Hepatocyte (in vitro differentiated cells): ENCODE data around the gene AQP12A. TPM values are rescaled to one million over a fixed set of nuclear protein-coding genes. Genes with fewer than 3 reads are reported as not detected.

Experiments
- DNase-seq: peaks from one replicate; pipeline ENCODE4 v3.0.0-alpha.2; 2016; ENCODE audit warnings: low spot score
- H2AFZ ChIP-seq: fragments of 200-600 bp; sonication (generic); 2 replicates; pipeline ENCODE4 v1.6.0; 2016; ENCODE audit warnings: antibody characterized with exemption, mild to moderate bottlenecking
- H3K27ac ChIP-seq: fragments of 200-600 bp; sonication (generic); 2 replicates; pipeline ENCODE4 v1.5.1; 2016; ENCODE audit warnings: mild to moderate bottlenecking
- H3K27me3 ChIP-seq: fragments of 200-600 bp; sonication (generic); 2 replicates; pipeline ENCODE4 v1.6.1; 2016
- H3K36me3 ChIP-seq: fragments of 200-600 bp; sonication (generic); replicated peaks from 2 replicates; pipeline ENCODE4 v1.5.1; 2016; ENCODE audit warnings: low read depth; ENCODE audit not compliant: insufficient read depth
- H3K4me1 ChIP-seq: fragments of 200-600 bp; sonication (generic); 2 replicates; pipeline ENCODE4 v1.5.1; 2016; ENCODE audit warnings: mild to moderate bottlenecking, moderate library complexity; ENCODE audit not compliant: insufficient read depth
- H3K4me2 ChIP-seq: fragments of 200-600 bp; sonication (generic); 2 replicates; pipeline ENCODE4 v1.6.0; 2016
- H3K4me3 ChIP-seq: fragments of 200-600 bp; sonication (generic); 2 replicates; pipeline ENCODE4 v1.5.1; 2016; ENCODE audit warnings: mild to moderate bottlenecking
- H3K79me2 ChIP-seq: fragments of 200-600 bp; sonication (generic); 2 replicates; pipeline ENCODE4 v1.6.0; 2017; ENCODE audit warnings: mild to moderate bottlenecking
- H3K9me2 ChIP-seq: fragments of 200-600 bp; sonication (generic); replicated peaks from 2 replicates; pipeline ENCODE4 v1.6.0; 2017; ENCODE audit warnings: mild to moderate bottlenecking; ENCODE audit not compliant: insufficient read depth
- H3K9me3 ChIP-seq: fragments of 200-600 bp; sonication (generic); 2 replicates; pipeline ENCODE4 v1.5.1; 2016; ENCODE audit warnings: low read depth, mild to moderate bottlenecking
- H4K20me1 ChIP-seq: fragments of 200-600 bp; sonication (generic); 2 replicates; pipeline ENCODE4 v1.6.0; 2016; ENCODE audit warnings: mild to moderate bottlenecking; ENCODE audit not compliant: insufficient read depth, poor library complexity, severe bottlenecking
- EZH2 ChIP-seq: fragments of 200-600 bp; sonication (generic); IDR thresholded peaks from 2 replicates; pipeline ENCODE4 v1.6.1; 2016; ENCODE audit warnings: antibody characterized with exemption, mild to moderate bottlenecking, borderline replicate concordance
- EZH2phosphoT487 ChIP-seq: fragments of 200-600 bp; sonication (generic); IDR thresholded peaks from one replicate; pipeline ENCODE4 v1.6.1; 2018; ENCODE audit warnings: antibody characterized with exemption, mild to moderate bottlenecking, low read depth, moderate library complexity; ENCODE audit not compliant: unreplicated experiment, severe bottlenecking
- WGBS: methylation state at CpG from one replicate; pipeline ENCODE4 v1.1.6; 2016; ENCODE audit warnings: low lambda C conversion rate; ENCODE audit errors: missing lambda C conversion rate; 5-methylcytosine and 5-hydroxymethylcytosine counted together
- polyA plus RNA-seq: library from polyadenylated mRNA; unstranded; fragments of >200 nt; fragmentation: Nextera tagmentation; extraction: Ambion mirVana; gene quantifications from 2 replicates; pipeline ENCODE4 v1.2.1, GENCODE V29; 2016
- total RNA-seq: library from RNA; depleted of rRNA; stranded (reverse); fragments of >200 nt; gene quantifications from 2 replicates; pipeline ENCODE4 v1.2.3, GENCODE V29; 2014
- TF ChIP-seq, protein P1 (sequence below): fragments of 200-600 bp; sonication (generic); IDR thresholded peaks from 2 replicates; pipeline ENCODE4 v1.5.1; 2016; ENCODE audit warnings: antibody characterized with exemption, mild to moderate bottlenecking; ENCODE audit not compliant: poor library complexity

The AQP12A gene
- total and polyA plus RNA-seq, 2 experiments from 2014 or later: not detected

- Histone ChIP-seq H3K36me3 (no peaks in the 10 kb centered on the region), H3K79me2 (no peaks in the 10 kb centered on the region), H3K4me3 (no peak overlapping the region), H3K4me2 (no peak overlapping the region), H4K20me1 (no peaks in the 10 kb centered on the region), H3K4me1 (no peaks in the 10 kb centered on the region), H3K27ac (no peak overlapping the region), H3K9me3 (no peaks in the 10 kb centered on the region), H3K27me3 (peaks cover 6% of the 10 kb centered on the region), H3K9me2 (no peaks in the 10 kb centered on the region), H2AFZ (no peak overlapping the region)
- DNase-seq: no peak
- TF ChIP-seq EZH2 (no peak), EZH2phosphoT487 (no peak)
- TF ChIP-seq, protein P1, sequence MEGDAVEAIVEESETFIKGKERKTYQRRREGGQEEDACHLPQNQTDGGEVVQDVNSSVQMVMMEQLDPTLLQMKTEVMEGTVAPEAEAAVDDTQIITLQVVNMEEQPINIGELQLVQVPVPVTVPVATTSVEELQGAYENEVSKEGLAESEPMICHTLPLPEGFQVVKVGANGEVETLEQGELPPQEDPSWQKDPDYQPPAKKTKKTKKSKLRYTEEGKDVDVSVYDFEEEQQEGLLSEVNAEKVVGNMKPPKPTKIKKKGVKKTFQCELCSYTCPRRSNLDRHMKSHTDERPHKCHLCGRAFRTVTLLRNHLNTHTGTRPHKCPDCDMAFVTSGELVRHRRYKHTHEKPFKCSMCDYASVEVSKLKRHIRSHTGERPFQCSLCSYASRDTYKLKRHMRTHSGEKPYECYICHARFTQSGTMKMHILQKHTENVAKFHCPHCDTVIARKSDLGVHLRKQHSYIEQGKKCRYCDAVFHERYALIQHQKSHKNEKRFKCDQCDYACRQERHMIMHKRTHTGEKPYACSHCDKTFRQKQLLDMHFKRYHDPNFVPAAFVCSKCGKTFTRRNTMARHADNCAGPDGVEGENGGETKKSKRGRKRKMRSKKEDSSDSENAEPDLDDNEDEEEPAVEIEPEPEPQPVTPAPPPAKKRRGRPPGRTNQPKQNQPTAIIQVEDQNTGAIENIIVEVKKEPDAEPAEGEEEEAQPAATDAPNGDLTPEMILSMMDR: no peak
- 95% methylated on average over 26 of the region's 30 CpGs for WGBS
These were observed 10.3 kb downstream of the AQP12A start for GRCh38 chr2:240701736-240702639.

- Histone ChIP-seq H3K36me3 (no peaks in the 10 kb centered on the region), H3K27ac (no peak overlapping the region), H3K4me1 (no peaks in the 10 kb centered on the region), H2AFZ (no peak overlapping the region), H4K20me1 (no peaks in the 10 kb centered on the region), H3K9me2 (no peaks in the 10 kb centered on the region), H3K9me3 (no peaks in the 10 kb centered on the region), H3K27me3 (peaks cover 6% of the 10 kb centered on the region), H3K79me2 (no peaks in the 10 kb centered on the region), H3K4me2 (no peak overlapping the region), H3K4me3 (no peak overlapping the region)
- DNase-seq: no peak
- WGBS: 90% methylated on average over 8 of the region's 9 CpGs
- TF ChIP-seq EZH2phosphoT487: no peak
- no peak for TF ChIP-seq EZH2
These were observed 11.0 kb downstream of the AQP12A start for GRCh38 chr2:240702640-240703011.

DNA sequence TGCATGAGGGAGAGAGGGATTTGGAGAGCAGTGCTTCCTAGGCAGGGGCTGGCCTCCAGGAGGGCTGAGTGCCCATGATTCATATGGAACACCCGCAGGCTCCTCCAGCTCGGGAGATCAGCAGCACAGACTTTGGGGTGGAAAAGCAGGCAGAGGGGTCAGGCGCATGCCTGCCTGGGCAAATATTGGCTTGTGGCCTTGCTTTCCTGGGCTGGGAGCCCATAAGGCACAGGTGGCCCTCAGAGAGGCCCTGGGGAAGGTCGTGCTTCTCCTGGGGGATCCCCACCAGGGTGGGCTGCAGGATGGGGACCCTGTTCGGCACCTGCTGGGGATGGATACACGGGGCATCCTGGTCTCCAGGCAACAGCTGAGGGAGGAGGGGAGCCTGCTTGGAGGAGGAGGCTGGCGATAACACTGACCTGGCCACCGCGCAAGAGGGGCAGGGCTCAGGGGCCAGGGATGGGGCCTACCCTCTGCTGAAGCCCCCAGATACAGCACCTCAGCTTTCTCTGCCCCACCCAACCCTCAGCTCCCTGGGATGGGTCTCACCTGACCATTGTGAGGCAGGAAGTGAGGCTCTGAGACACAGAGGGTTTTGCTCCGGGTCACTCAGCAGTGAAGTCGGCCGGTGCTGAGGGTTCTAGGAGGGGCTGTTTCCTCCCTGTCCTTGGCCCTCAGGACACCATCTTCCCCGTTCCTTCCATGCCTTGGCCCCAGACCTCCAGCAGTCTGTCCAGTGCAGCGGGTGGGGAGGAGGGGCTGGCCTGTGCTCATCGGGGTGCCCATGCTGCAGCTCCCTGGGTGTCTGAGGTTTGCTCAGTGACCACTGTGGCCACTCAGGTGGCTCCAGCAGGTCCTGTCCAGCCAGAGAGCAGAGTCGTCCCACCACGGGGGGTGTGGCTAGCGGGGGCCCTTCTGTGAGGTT, 12.0 kb downstream of the AQP12A start:
- H3K4me2 ChIP-seq: no peak overlapping the region
- no peaks in the 10 kb centered on the region for H3K9me3 ChIP-seq
- 88% methylated on average over 16 of the region's 18 CpGs for WGBS
- H3K4me1 ChIP-seq: no peaks in the 10 kb centered on the region
- no peaks in the 10 kb centered on the region for H3K36me3 ChIP-seq
- no peak for DNase-seq
- H4K20me1 ChIP-seq: no peaks in the 10 kb centered on the region
- no peak overlapping the region for H3K4me3 ChIP-seq
- no peaks in the 10 kb centered on the region for H3K79me2 ChIP-seq
- TF ChIP-seq, protein P1: no peak
- TF ChIP-seq EZH2 (no peak), EZH2phosphoT487 (no peak)
- H3K9me2 ChIP-seq: no peaks in the 10 kb centered on the region
- H3K27me3 ChIP-seq: peaks cover 6% of the 10 kb centered on the region
- no peak overlapping the region for H3K27ac ChIP-seq
- no peak overlapping the region for H2AFZ ChIP-seq
